ENCODE results near the gene IRF2BP2.

DNA sequence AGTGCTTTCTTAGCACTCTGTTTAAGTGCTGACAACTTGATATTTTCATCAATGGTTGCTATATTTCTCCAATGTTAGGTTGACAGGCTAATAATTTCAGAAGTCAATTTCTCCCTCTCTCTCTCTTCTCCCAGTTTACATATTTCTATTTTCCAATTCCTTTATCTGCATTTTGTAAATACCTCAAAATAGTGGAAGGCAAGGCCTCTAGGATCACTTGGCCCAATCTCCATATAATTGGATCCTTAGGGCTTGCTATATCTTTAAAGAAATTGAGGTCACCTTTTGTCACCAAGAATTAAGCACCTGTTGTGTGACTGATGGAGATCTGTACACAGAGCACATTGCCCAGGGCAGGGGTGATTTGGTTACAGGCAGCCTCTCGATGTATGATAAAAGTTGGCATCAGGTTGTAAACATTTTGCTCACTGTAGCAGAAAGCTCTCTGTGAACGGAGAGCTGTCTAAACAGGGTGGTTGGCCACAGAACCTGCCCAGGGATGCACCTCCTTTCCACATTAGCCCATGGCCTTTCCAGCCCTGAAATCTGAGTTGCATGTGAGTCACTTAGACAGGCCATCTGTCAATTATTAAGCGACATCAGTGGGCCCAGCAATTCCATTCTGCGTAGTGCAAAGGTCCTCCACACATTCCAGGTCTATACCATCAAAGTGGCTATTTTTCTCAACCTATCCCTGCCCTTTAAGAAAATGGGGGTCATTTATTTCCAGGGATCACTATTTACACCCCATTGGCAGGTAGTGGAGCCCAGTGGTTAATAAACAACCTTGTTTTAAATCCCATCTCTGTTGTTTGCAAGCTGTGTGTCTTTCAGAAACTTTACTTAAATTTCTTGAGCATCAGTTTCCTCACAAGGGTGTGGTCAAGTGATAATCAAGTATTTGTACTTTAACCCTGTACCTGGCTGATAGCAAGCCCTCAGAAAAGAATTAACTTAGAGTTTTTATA, 29.1 kb upstream of the IRF2BP2 start:
- TF ChIP-seq YY1 (IDR thresholded peaks at IDR 0.05; ENCODE audit: insufficient read depth, insufficient read length) (no peak), ZNF274 (IDR thresholded peaks at IDR 0.05; ENCODE audit: low read depth, low read length) (no peak), SUZ12 (IDR thresholded peaks at IDR 0.05; ENCODE audit: extremely low read depth, insufficient read depth, insufficient read length) (no peak)

Measured in NT2/D1 (cell line).